DND-41 (cell line): Measurements from ENCODE around the gene TMPRSS3.

Experiments
- CTCF ChIP-seq: IDR thresholded peaks from 2 replicates; pipeline ENCODE4 v1.5.1; 2012; ENCODE audit warnings: borderline replicate concordance, low read length, moderate library complexity, mild to moderate bottlenecking; ENCODE audit not compliant: poor library complexity, severe bottlenecking; ENCODE audit errors: extremely low read depth
- EZH2 ChIP-seq: IDR thresholded peaks from 3 replicates; pipeline ENCODE4 v1.6.1; 2012; ENCODE audit warnings: borderline replicate concordance, low read depth, mild to moderate bottlenecking, moderate library complexity, low read length, inconsistent platforms; ENCODE audit not compliant: severe bottlenecking

DNA sequence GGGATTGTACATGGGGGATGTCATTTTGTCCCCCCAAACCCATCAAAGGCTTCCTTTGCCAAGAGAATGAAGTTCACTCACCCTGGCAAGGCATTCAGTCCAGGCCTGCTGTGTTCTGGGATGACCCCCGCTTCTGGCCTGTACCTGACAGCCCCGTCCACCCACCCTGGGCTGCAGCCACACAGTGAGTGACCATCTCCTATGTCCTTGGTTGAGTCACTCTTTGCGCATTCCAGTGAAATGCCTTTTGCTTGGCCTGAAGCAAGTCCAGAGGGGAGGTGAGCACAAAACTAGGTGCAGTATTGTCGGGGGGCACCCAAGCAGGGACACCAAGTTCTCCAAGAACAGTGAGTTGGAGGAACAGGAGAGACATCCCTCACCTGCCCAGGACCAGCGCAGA, 10.2 kb downstream of the TMPRSS3 start:
- TF ChIP-seq EZH2 (no peak), CTCF (no peak)
